ENCODE measurements around the gene CYP4F2.

GRCh38 chr19:15838351-15838750 is 59.5 kb downstream of the CYP4F2 start:
- TF ChIP-seq CTCF (IDR thresholded peaks at IDR 0.05 in 8 of 11, conservative IDR thresholded peaks at IDR 0.05 in 3 of 11): no peak
- no peak for TF ChIP-seq POLR2A (IDR thresholded peaks at IDR 0.05)
